ENCODE data around the gene GPHN. TPM values are rescaled to one million over a fixed set of nuclear protein-coding genes. Genes with fewer than 3 reads are reported as not detected.
A peak's percentile ranks its signal among the peaks of the same experiment; 100 is the strongest.

GPHN gene
- total and polyA plus RNA-seq, 5 experiments from 2014 or later = 2.9 to 12.1 (median 4.2) TPM

DNA sequence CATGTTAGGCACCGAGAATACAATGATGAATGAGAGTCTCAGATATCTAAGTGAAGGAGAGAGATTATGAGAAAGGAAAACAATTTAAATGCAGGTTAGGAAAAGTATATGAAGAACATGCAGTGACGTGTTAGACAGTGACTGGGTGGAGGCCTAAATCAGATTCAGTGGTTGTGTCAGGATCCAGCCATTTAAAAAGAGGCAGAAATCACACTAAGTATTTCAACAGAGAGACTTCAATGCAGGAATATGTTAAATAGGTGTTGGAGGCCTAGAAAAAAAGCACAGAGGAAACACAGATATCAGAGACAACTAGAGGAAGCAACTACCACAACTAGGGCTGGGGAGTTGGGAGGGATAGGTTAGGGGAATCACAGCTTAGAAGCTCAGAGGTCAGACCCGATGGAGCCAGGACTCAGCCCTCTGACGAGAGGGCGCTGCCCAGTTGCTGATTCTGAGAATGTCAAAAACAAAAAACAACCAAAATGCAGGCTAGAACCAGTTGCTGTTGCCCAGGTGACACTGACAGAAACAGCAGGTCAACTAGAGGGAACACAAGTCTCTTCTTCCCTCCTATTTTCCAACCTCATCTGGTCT, 678.3 kb downstream of the GPHN start:
- DNase-seq = no peak
- peaks cover 0 to under 1% (median 0%) of the 10 kb centered on the region in 5 donors for H3K27me3 Mint-ChIP-seq
- POLR2A ChIA-PET = no interaction called here

DNA sequence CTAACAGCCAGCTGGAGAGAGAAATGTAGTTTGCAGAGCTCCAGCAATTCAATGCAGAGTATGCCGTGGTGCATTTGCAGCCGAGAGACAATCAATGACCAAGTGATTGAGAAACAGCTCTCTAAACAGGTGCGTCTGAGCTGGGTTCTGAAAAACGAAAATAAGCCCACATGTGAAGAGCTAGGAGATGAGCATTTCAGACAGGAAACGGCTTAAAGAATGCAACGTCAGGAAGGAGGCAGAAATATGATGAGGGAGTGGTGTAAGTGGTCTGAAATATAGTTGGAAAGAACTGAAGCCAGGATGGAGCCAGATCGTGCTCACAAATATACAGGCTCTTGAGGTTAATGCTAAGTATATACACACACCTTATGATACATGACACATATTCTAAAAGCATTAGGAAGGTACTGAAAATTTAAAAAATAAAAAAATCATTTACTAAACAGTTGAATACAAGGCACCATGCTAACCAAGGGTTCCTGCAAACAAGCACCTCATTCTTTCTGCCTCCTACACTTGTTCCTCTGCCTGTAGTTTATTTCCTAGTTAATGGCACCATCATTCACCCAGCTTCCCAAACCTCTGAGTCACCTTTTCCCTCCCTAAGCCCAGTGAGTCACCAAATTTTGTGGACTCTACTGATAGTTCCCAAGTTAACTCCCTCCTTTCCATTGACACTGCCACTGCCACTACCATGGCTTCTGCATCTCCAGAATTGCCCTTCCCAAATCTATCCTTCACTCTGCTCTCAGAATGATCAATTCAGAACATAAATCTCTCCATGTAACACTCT, 679.0 kb downstream of the GPHN start:
- DNase-seq = peak in 2 of 10 donors; percentile 2 to 15
- POLR2A ChIA-PET = no interaction called here
- H3K27me3 Mint-ChIP-seq = peaks cover 0 to 2% (median 0%) of the 10 kb centered on the region in 5 donors

More for the DNA sequence above, 678.3 kb downstream of the GPHN start:
- Mint-ChIP-seq H3K4me1 (peaks cover 0 to 5% (median 4%) of the 10 kb centered on the region in 4 donors), H3K36me3 (peaks cover 2 to 9% (median 2%) of the 10 kb centered on the region in 3 donors), H3K4me3 (no peak overlapping the region), H3K9me3 (peaks cover 0 to 1% (median 0%) of the 10 kb centered on the region in 9 donors), H3K27ac (no peak overlapping the region)
- ATAC-seq = peak in 1 of 2 donors; percentile 48

GRCh38 chr14:67187826-67188225, 679.9 kb downstream of the GPHN start:
- Mint-ChIP-seq H3K4me1 (peaks cover 0 to 5% (median 4%) of the 10 kb centered on the region in 4 donors), H3K9me3 (peaks cover 0 to under 1% (median 0%) of the 10 kb centered on the region in 9 donors), H3K36me3 (no peaks in the 10 kb centered on the region), H3K27me3 (peaks cover 0 to 3% (median 0%) of the 10 kb centered on the region in 5 donors), H3K4me3 (no peak overlapping the region), H3K27ac (no peak overlapping the region)
- DNase-seq (no peak), ATAC-seq (no peak)
- POLR2A ChIA-PET = no interaction called here

More for the DNA sequence above, 679.0 kb downstream of the GPHN start:
- Mint-ChIP-seq H3K4me1 (peaks cover 0 to 5% (median 4%) of the 10 kb centered on the region in 4 donors), H3K4me3 (no peak overlapping the region), H3K27ac (no peak overlapping the region), H3K36me3 (peaks cover 0 to 3% (median 0%) of the 10 kb centered on the region in 3 donors), H3K9me3 (peaks cover 0 to 1% (median 0%) of the 10 kb centered on the region in 9 donors)
- ATAC-seq = peak in 1 of 2 donors; percentile 61

DNA sequence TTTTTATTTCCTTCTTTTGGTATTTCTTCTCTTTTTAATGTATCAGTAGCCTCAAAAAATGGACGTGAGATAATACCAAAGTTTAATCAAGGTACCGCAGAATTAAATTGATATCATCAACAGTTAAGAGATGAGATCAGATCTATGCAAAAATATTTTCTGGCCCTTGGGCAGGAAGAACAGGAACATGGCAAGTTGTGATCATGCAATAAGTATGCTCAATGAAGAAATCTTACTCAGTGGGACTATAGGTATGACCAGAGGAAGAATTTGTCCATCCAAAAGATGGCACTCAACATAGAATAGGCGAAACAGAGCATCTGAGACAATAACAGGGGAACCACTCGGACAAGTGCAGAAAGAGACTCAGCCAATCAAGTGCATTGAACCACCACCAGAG, 680.4 kb downstream of the GPHN start:
- DNase-seq (no peak), ATAC-seq (no peak)
- peaks cover 0 to 5% (median 4%) of the 10 kb centered on the region in 4 donors for H3K4me1 Mint-ChIP-seq
- POLR2A ChIA-PET = no interaction called here
- no peak overlapping the region for H3K27ac Mint-ChIP-seq
- H3K4me3 Mint-ChIP-seq = no peak overlapping the region
- H3K9me3 Mint-ChIP-seq = no peaks in the 10 kb centered on the region
- no peaks in the 10 kb centered on the region for H3K36me3 Mint-ChIP-seq
- peaks cover 0 to 3% (median 0%) of the 10 kb centered on the region in 5 donors for H3K27me3 Mint-ChIP-seq

DNA sequence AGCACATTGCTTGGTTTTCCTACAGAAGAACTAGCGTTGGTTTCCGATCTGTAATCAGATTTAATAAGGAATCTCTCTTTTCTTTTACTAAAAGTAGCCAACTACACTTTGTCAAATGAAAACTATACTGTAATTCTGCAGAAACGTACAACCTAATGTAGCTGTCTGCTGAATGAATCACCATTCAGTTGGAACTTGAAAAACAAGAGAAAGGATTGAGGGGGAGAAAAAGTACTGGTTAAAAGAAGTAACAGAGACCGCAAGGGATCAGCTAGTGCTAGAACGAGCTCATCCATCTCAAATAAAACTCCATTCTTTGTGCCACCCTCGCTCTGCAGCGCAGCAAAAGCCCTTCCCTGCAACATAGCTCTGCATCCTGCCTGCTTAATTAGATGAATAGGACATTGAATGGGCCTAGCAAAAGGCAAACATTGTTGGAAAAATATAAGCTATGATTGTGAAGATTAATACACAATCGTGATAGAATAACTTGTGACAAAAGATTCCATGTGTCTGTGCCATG, 683.9 kb downstream of the GPHN start:
- ATAC-seq (no peak), DNase-seq (no peak)
- H3K4me3 Mint-ChIP-seq = no peak overlapping the region
- H3K36me3 Mint-ChIP-seq = no peaks in the 10 kb centered on the region
- H3K27me3 Mint-ChIP-seq = peaks cover 0 to 3% (median 0%) of the 10 kb centered on the region in 5 donors
- POLR2A ChIA-PET = no interaction called here
- no peak overlapping the region for H3K27ac Mint-ChIP-seq
- no peaks in the 10 kb centered on the region for H3K9me3 Mint-ChIP-seq
- H3K4me1 Mint-ChIP-seq = peaks cover 0 to 5% (median 3%) of the 10 kb centered on the region in 4 donors

GRCh38 chr14:67192366-67192765, 684.4 kb downstream of the GPHN start:
- Mint-ChIP-seq H3K4me1 (peaks cover 0 to 7% (median 3%) of the 10 kb centered on the region in 4 donors), H3K4me3 (no peak overlapping the region), H3K27me3 (peaks cover 0 to 3% (median 0%) of the 10 kb centered on the region in 5 donors), H3K9me3 (no peaks in the 10 kb centered on the region), H3K27ac (no peak overlapping the region), H3K36me3 (no peaks in the 10 kb centered on the region)
- DNase-seq = no peak
- no peak for ATAC-seq
- POLR2A ChIA-PET = no interaction called here

GRCh38 chr14:67195279-67195678, 687.3 kb downstream of the GPHN start:
- Mint-ChIP-seq H3K4me3 (no peak overlapping the region), H3K27me3 (peaks cover 0 to 3% (median 2%) of the 10 kb centered on the region in 5 donors), H3K27ac (peak overlapping the region in 1 of 10 donors; percentile 67), H3K4me1 (peaks cover 0 to 2% (median 0%) of the 10 kb centered on the region in 4 donors), H3K9me3 (no peaks in the 10 kb centered on the region), H3K36me3 (no peaks in the 10 kb centered on the region)
- POLR2A ChIA-PET = no interaction called here
- ATAC-seq = no peak
- DNase-seq = no peak

- H3K27me3 Mint-ChIP-seq = peaks cover 0 to 12% (median 0%) of the 10 kb centered on the region in 5 donors
- no peak overlapping the region for H3K27ac Mint-ChIP-seq
- H3K4me3 Mint-ChIP-seq = no peak overlapping the region
- DNase-seq (no peak), ATAC-seq (no peak)
- H3K4me1 Mint-ChIP-seq = peaks cover 0 to 2% (median 0%) of the 10 kb centered on the region in 4 donors
- no peaks in the 10 kb centered on the region for H3K36me3 Mint-ChIP-seq
- no peaks in the 10 kb centered on the region for H3K9me3 Mint-ChIP-seq
- POLR2A ChIA-PET = no interaction called here
Observed at GRCh38 chr14:67199016-67199415, 691.1 kb downstream of the GPHN start.

- POLR2A ChIA-PET = no interaction called here
- DNase-seq (no peak), ATAC-seq (no peak)
- Mint-ChIP-seq H3K4me1 (no peaks in the 10 kb centered on the region), H3K27me3 (peaks cover 0 to 4% (median 2%) of the 10 kb centered on the region in 5 donors), H3K27ac (no peak overlapping the region), H3K36me3 (no peaks in the 10 kb centered on the region), H3K9me3 (peaks cover 0 to 1% (median 0%) of the 10 kb centered on the region in 9 donors), H3K4me3 (no peak overlapping the region)
Observed at GRCh38 chr14:67207810-67208209, 699.9 kb downstream of the GPHN start.

DNA sequence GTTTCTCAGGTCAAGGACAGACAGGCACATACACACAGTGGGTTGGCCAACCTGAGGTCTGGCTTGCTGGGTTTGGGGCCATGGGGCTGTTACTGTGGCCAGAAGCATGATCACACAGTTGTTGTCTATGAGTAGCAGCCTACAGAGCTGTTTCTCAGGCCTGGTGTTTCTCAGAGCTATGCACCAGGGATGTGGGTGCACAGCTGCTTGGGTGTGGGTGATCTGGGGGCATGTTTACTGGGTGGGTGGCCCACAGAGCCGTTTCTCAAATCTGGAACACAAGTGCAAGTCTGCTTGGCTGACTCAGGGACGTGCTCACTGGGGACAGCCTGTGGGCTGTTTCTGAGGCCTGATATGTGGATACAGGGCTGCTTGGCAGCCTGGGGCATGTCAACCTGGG, 710.2 kb downstream of the GPHN start:
- Mint-ChIP-seq H3K27ac (no peak overlapping the region), H3K36me3 (no peaks in the 10 kb centered on the region), H3K4me1 (no peaks in the 10 kb centered on the region), H3K4me3 (no peak overlapping the region), H3K9me3 (no peaks in the 10 kb centered on the region), H3K27me3 (no peaks in the 10 kb centered on the region)
- POLR2A ChIA-PET = no interaction called here
- ATAC-seq (no peak), DNase-seq (no peak)

GRCh38 chr14:67221248-67221981, 713.5 kb downstream of the GPHN start:
- no peak overlapping the region for H3K27ac Mint-ChIP-seq
- POLR2A ChIA-PET = interaction anchor here (0.7 kb wide), 1 partner anchor 8 kb away, joined by 3 read pairs; no protein-coding TSS in a partner anchor
- H3K27me3 Mint-ChIP-seq = peaks cover 0 to 3% (median 2%) of the 10 kb centered on the region in 5 donors
- no peak overlapping the region for H3K4me3 Mint-ChIP-seq
- ATAC-seq (no peak), DNase-seq (no peak)
- H3K36me3 Mint-ChIP-seq = no peaks in the 10 kb centered on the region
- H3K4me1 Mint-ChIP-seq = no peaks in the 10 kb centered on the region
- H3K9me3 Mint-ChIP-seq = no peaks in the 10 kb centered on the region

- POLR2A ChIA-PET = no interaction called here
- DNase-seq (no peak), ATAC-seq (no peak)
- H3K4me1 Mint-ChIP-seq = no peaks in the 10 kb centered on the region
- H3K9me3 Mint-ChIP-seq = no peaks in the 10 kb centered on the region
- H3K36me3 Mint-ChIP-seq = no peaks in the 10 kb centered on the region
- no peak overlapping the region for H3K4me3 Mint-ChIP-seq
- no peak overlapping the region for H3K27ac Mint-ChIP-seq
- H3K27me3 Mint-ChIP-seq = peaks cover 0 to 3% (median 2%) of the 10 kb centered on the region in 5 donors
Observed at GRCh38 chr14:67221982-67222328, 714.0 kb downstream of the GPHN start.

Measured in naive thymus-derived CD8-positive, alpha-beta T cell (primary cell).